WERI-Rb-1 (cell line): ENCODE measurements around the gene SNX1.

ENCODE experiments used
- DNase-seq: peaks from one replicate; pipeline ENCODE4 v3.0.0-alpha.2; 2020
- H3K27ac ChIP-seq: fragments of 250-450 bp; sonication (Bioruptor Pico); 2 replicates; pipeline ENCODE4 v1.5.1; 2020; ENCODE audit warnings: mild to moderate bottlenecking, moderate library complexity
- H3K27me3 ChIP-seq: fragments of 250-450 bp; sonication (Bioruptor Pico); 2 replicates; pipeline ENCODE4 v1.5.1; 2021; ENCODE audit warnings: mild to moderate bottlenecking, low read depth, moderate library complexity; ENCODE audit not compliant: insufficient read depth, severe bottlenecking
- H3K36me3 ChIP-seq: fragments of 250-450 bp; sonication (Bioruptor Pico); 2 replicates; pipeline ENCODE4 v1.5.1; 2020; ENCODE audit warnings: mild to moderate bottlenecking, moderate library complexity
- H3K4me3 ChIP-seq: 2 replicates; pipeline ENCODE4 v1.5.1; 2011; ENCODE audit warnings: low read depth, mild to moderate bottlenecking, control low read depth, low read length
- H3K9me3 ChIP-seq: fragments of 250-450 bp; sonication (Bioruptor Pico); 2 replicates; pipeline ENCODE4 v1.5.1; 2021; ENCODE audit warnings: mild to moderate bottlenecking, moderate library complexity; ENCODE audit not compliant: severe bottlenecking
- CTCF ChIP-seq: IDR thresholded peaks from 2 replicates; pipeline ENCODE4 v1.5.1; 2011; ENCODE audit warnings: low read depth, mild to moderate bottlenecking, control low read depth, inconsistent platforms, low read length

The SNX1 gene

GRCh38 chr15:64131547-64131946 lies 35.8 kb downstream of the SNX1 start:
- H3K27ac ChIP-seq, result no peak overlapping the region
- no peaks in the 10 kb centered on the region for H3K9me3 ChIP-seq
- no peaks in the 10 kb centered on the region for H3K27me3 ChIP-seq
- H3K36me3 ChIP-seq, result peaks cover 98% of the 10 kb centered on the region
- DNase-seq, result no peak
- TF ChIP-seq CTCF, result no peak
- no peak overlapping the region for H3K4me3 ChIP-seq

GRCh38 chr15:64132217-64132616 lies 36.4 kb downstream of the SNX1 start:
- peaks cover 98% of the 10 kb centered on the region for H3K36me3 ChIP-seq
- no peak overlapping the region for H3K4me3 ChIP-seq
- no peaks in the 10 kb centered on the region for H3K9me3 ChIP-seq
- TF ChIP-seq CTCF, result no peak
- no peaks in the 10 kb centered on the region for H3K27me3 ChIP-seq
- no peak overlapping the region for H3K27ac ChIP-seq
- DNase-seq, result no peak

GRCh38 chr15:64133623-64134344 lies 38.0 kb downstream of the SNX1 start:
- no peak overlapping the region for H3K4me3 ChIP-seq
- peaks cover 89% of the 10 kb centered on the region for H3K36me3 ChIP-seq
- no peak for DNase-seq
- no peaks in the 10 kb centered on the region for H3K27me3 ChIP-seq
- no peak for TF ChIP-seq CTCF
- no peak overlapping the region for H3K27ac ChIP-seq
- H3K9me3 ChIP-seq, result no peaks in the 10 kb centered on the region

- no peak for DNase-seq
- TF ChIP-seq CTCF, result no peak
- Histone ChIP-seq H3K4me3 (no peak overlapping the region), H3K27ac (no peak overlapping the region), H3K9me3 (no peaks in the 10 kb centered on the region), H3K27me3 (no peaks in the 10 kb centered on the region), H3K36me3 (peaks cover 83% of the 10 kb centered on the region)
Measured at GRCh38 chr15:64134345-64134829, 38.6 kb downstream of the SNX1 start.

GRCh38 chr15:64136347-64136746 lies 40.6 kb downstream of the SNX1 start:
- H3K9me3 ChIP-seq, result no peaks in the 10 kb centered on the region
- DNase-seq, result no peak
- H3K27ac ChIP-seq, result no peak overlapping the region
- H3K27me3 ChIP-seq, result no peaks in the 10 kb centered on the region
- H3K4me3 ChIP-seq, result no peak overlapping the region
- peaks cover 73% of the 10 kb centered on the region for H3K36me3 ChIP-seq
- no peak for TF ChIP-seq CTCF
